ENCODE results near the gene ERVH48-1. TPM values are rescaled to one million over a fixed set of nuclear protein-coding genes. Genes with fewer than 3 reads are reported as not detected.

Gene ERVH48-1
- total and polyA plus RNA-seq, 2 donors (not counting 3 experiments of a cell fraction or from before 2014, with no cell fraction given): not detected

- peak overlapping the region; percentile 82 for H3K9ac ChIP-seq (replicated peaks; ENCODE audit: extremely low read depth, insufficient read depth, low read length)
- dilution Hi-C loops (cut with MboI; ENCODE audit: extremely low pct_ligation_motif_present, low sequenced_read_pairs): no loop called here
- peaks cover 10% of the 10 kb centered on the region for H3K4me1 ChIP-seq (ENCODE audit: control insufficient read depth, extremely low read depth, insufficient read depth, low read length)
- CTCF ChIA-PET: no interaction called here
- no peaks in the 10 kb centered on the region for H3K9me1 ChIP-seq (replicated peaks; ENCODE audit: control insufficient read depth, extremely low read depth, insufficient read depth, low read length)
- FAIRE-seq (no peak), DNase-seq (ENCODE audit: low read depth, low spot score) (no peak)
- H4K20me1 ChIP-seq (replicated peaks; ENCODE audit: control insufficient read depth, extremely low read depth, insufficient read depth, low read length): no peaks in the 10 kb centered on the region
- POLR2A ChIA-PET: no interaction called here
- TF ChIP-seq FOS (IDR thresholded peaks at IDR 0.05; ENCODE audit: borderline replicate concordance, insufficient read depth, low read length): no peak
- TF ChIP-seq EZH2 (IDR thresholded peaks at IDR 0.05; ENCODE audit: borderline replicate concordance, low read depth, low read length, severe bottlenecking): no peak
- no peak for TF ChIP-seq POLR2AphosphoS5 (IDR thresholded peaks at IDR 0.05; ENCODE audit: insufficient read depth, low read depth, low read length)
- TF ChIP-seq, protein P1, sequence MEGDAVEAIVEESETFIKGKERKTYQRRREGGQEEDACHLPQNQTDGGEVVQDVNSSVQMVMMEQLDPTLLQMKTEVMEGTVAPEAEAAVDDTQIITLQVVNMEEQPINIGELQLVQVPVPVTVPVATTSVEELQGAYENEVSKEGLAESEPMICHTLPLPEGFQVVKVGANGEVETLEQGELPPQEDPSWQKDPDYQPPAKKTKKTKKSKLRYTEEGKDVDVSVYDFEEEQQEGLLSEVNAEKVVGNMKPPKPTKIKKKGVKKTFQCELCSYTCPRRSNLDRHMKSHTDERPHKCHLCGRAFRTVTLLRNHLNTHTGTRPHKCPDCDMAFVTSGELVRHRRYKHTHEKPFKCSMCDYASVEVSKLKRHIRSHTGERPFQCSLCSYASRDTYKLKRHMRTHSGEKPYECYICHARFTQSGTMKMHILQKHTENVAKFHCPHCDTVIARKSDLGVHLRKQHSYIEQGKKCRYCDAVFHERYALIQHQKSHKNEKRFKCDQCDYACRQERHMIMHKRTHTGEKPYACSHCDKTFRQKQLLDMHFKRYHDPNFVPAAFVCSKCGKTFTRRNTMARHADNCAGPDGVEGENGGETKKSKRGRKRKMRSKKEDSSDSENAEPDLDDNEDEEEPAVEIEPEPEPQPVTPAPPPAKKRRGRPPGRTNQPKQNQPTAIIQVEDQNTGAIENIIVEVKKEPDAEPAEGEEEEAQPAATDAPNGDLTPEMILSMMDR (IDR thresholded peaks at IDR 0.05; ENCODE audit: extremely low read depth in 1 of 2, insufficient read depth in 1 of 2, low read depth in 1 of 2, low read length in 2 of 2): no peak
- TF ChIP-seq JUN (IDR thresholded peaks at IDR 0.05; ENCODE audit: borderline replicate concordance, insufficient read depth, insufficient read length, low read depth): no peak
- TF ChIP-seq GATA2 (IDR thresholded peaks at IDR 0.05; ENCODE audit: insufficient read depth, insufficient read length, low read depth, low read length): no peak
- no peak for TF ChIP-seq MAX (IDR thresholded peaks at IDR 0.05; ENCODE audit: insufficient read depth, insufficient read length)
- TF ChIP-seq MYC (IDR thresholded peaks at IDR 0.05; ENCODE audit: low read depth, low read length): no peak
- no peak for TF ChIP-seq POLR2A (IDR thresholded peaks at IDR 0.05; ENCODE audit: low read depth, low read length)
- H3K79me2 ChIP-seq (ENCODE audit: control insufficient read depth, insufficient read depth, low read length): peaks cover 33% of the 10 kb centered on the region
- peak overlapping the region; percentile 74 for H3K4me2 ChIP-seq (ENCODE audit: insufficient read depth, low read length)
- BruUV-seq (replicated peaks): no TSS peak
- H3K27me3 ChIP-seq (ENCODE audit: control insufficient read depth in 2 of 2, insufficient read depth in 2 of 2, low read length in 2 of 2): no peaks in the 10 kb centered on the region
- no peak overlapping the region for H3K27ac ChIP-seq (ENCODE audit: insufficient read depth, low read depth, low read length)
- no peak overlapping the region for H2AFZ ChIP-seq (ENCODE audit: low read depth, low read length)
- peak overlapping the region in 1 of 3 experiments; percentile 69 for H3K4me3 ChIP-seq (replicated peaks in 1 of 3; ENCODE audit: insufficient read depth in 1 of 3, low read depth in 1 of 3, low read length in 3 of 3)
- peaks cover 0 to 2% of the 10 kb centered on the region in 2 experiments for H3K36me3 ChIP-seq (ENCODE audit: control insufficient read depth in 2 of 2, extremely low read depth in 1 of 2, insufficient read depth in 2 of 2, low read length in 2 of 2)
- no peaks in the 10 kb centered on the region for H3K9me3 ChIP-seq (replicated peaks; ENCODE audit: control insufficient read depth, insufficient read depth, low read length)
- intact Hi-C loops (cut with micrococcal nuclease): no loop called here
These were observed 45.1 kb downstream of the ERVH48-1 start for GRCh38 chr21:42880352-42880751.
